Breast epithelium (tissue), 4 donors: ENCODE data around the gene LPP. TPM values are rescaled to one million over a fixed set of nuclear protein-coding genes. Genes with fewer than 3 reads are reported as not detected.

Source experiments
- DNase-seq, 2 donors: peaks; one replicate each; pipeline ENCODE4 v3.0.0-alpha.2; 2019; ENCODE audit warnings: low spot score in 2 of 2
- H3K27ac ChIP-seq, 2 donors: fragments of 200-600 bp; sonication (generic) in 1 of 2; one replicate each; pipeline ENCODE4 v1.5.1; 2016 to 2019; ENCODE audit warnings: mild to moderate bottlenecking in 1 of 2
- H3K27me3 ChIP-seq, 2 donors: fragments of 200-600 bp; sonication (generic) in 1 of 2; one replicate each; pipeline versions ENCODE4 v1.5.1 to v1.6.0; 2017 to 2019; ENCODE audit warnings: control low read depth in 1 of 2, mild to moderate bottlenecking in 1 of 2
- H3K36me3 ChIP-seq: fragments of 200-600 bp; one replicate; pipeline ENCODE4 v1.5.1; 2019
- H3K4me1 ChIP-seq, 2 donors: fragments of 200-600 bp; sonication (generic); one replicate each; pipeline ENCODE4 v1.5.1; 2016 to 2019; ENCODE audit warnings: control low read depth in 1 of 2
- H3K4me3 ChIP-seq, 3 donors: fragments of 200-600 bp; sonication (generic); 1 replicate in 2 of 3; 2 replicates in 1 of 3; pipeline ENCODE4 v1.5.1; 2016 to 2019; ENCODE audit warnings: mild to moderate bottlenecking in 3 of 3, moderate library complexity in 2 of 3
- H3K9me3 ChIP-seq, 2 donors: fragments of 200-600 bp; sonication (generic) in 1 of 2; one replicate each; pipeline ENCODE4 v1.5.1; 2016 to 2019; ENCODE audit warnings: control low read depth in 1 of 2
- CTCF ChIP-seq, 3 donors: fragments of 450-650 bp; IDR thresholded peaks; one replicate each; pipeline ENCODE4 v1.5.1; 2016 to 2017; ENCODE audit warnings: antibody characterized with exemption in 3 of 3, mild to moderate bottlenecking in 3 of 3, moderate library complexity in 3 of 3
- POLR2A ChIP-seq: fragments of 450-650 bp; IDR thresholded peaks from one replicate; pipeline ENCODE4 v1.6.1; 2016; ENCODE audit warnings: antibody characterized with exemption, mild to moderate bottlenecking, moderate library complexity
- POLR2AphosphoS5 ChIP-seq, 3 donors: sonication (generic); formaldehyde crosslinking; IDR thresholded peaks; one replicate each; pipeline ENCODE4 v1.6.1; 2017; ENCODE audit warnings: antibody characterized with exemption in 3 of 3
- intact Hi-C: fragments of 100-400 bp; cut with DNase I; formaldehyde crosslinking; loops from one replicate; pipeline ENCODE4 v1.15.1; 2023; ENCODE audit warnings: low total_unique reads
- total RNA-seq, 3 donors: library from RNA; depleted of rRNA; stranded (reverse); fragments of >200 nt; gene quantifications; one replicate each; pipeline ENCODE4 v1.1.0, GENCODE V29; 2016

Gene LPP
- total RNA-seq, 3 donors from 2014 or later, result 135 to 183 (median 147) TPM

GRCh38 chr3:188431040-188431439 lies 277.1 kb downstream of the LPP start:
- Histone ChIP-seq H3K4me3 (no peak overlapping the region), H3K27ac (no peak overlapping the region), H3K4me1 (no peaks in the 10 kb centered on the region), H3K27me3 (no peaks in the 10 kb centered on the region), H3K36me3 (no peaks in the 10 kb centered on the region), H3K9me3 (no peaks in the 10 kb centered on the region)
- no peak for DNase-seq
- intact Hi-C loops, result no loop called here
- TF ChIP-seq POLR2A, result no peak
- TF ChIP-seq POLR2AphosphoS5 (IDR thresholded peaks at IDR 0.05), result no peak
- no peak for TF ChIP-seq CTCF (IDR thresholded peaks at IDR 0.05)

- intact Hi-C loops, result no loop called here
Measured at GRCh38 chr3:188431553-188431952, 277.6 kb downstream of the LPP start.

GRCh38 chr3:188432802-188433520 lies 279.0 kb downstream of the LPP start:
- intact Hi-C loops, result no loop called here
- Histone ChIP-seq H3K4me1 (no peaks in the 10 kb centered on the region), H3K36me3 (no peaks in the 10 kb centered on the region), H3K27me3 (no peaks in the 10 kb centered on the region), H3K9me3 (no peaks in the 10 kb centered on the region), H3K27ac (peak overlapping the region in 1 of 2 donors; percentile 30), H3K4me3 (no peak overlapping the region)
- TF ChIP-seq POLR2A (no peak), POLR2AphosphoS5 (IDR thresholded peaks at IDR 0.05) (no peak), CTCF (IDR thresholded peaks at IDR 0.05) (no peak)
- no peak for DNase-seq

More at GRCh38 chr3:188431553-188431952, 277.6 kb downstream of the LPP start:
- H3K27me3 ChIP-seq, result no peaks in the 10 kb centered on the region
- no peaks in the 10 kb centered on the region for H3K36me3 ChIP-seq
- no peak overlapping the region for H3K4me3 ChIP-seq
- H3K27ac ChIP-seq, result no peak overlapping the region
- H3K4me1 ChIP-seq, result no peaks in the 10 kb centered on the region
- TF ChIP-seq POLR2AphosphoS5 (IDR thresholded peaks at IDR 0.05), result no peak
- no peak for TF ChIP-seq CTCF (IDR thresholded peaks at IDR 0.05)
- no peak for TF ChIP-seq POLR2A
- DNase-seq, result no peak
- H3K9me3 ChIP-seq, result no peaks in the 10 kb centered on the region

- no peaks in the 10 kb centered on the region for H3K27me3 ChIP-seq
- H3K9me3 ChIP-seq, result no peaks in the 10 kb centered on the region
- no peaks in the 10 kb centered on the region for H3K36me3 ChIP-seq
- no peak for TF ChIP-seq POLR2AphosphoS5 (IDR thresholded peaks at IDR 0.05)
- DNase-seq, result no peak
- H3K4me1 ChIP-seq, result no peaks in the 10 kb centered on the region
- H3K4me3 ChIP-seq, result no peak overlapping the region
- intact Hi-C loops, result no loop called here
- peak overlapping the region in 1 of 2 donors; percentile 30 for H3K27ac ChIP-seq
Measured at GRCh38 chr3:188433521-188434150, 279.7 kb downstream of the LPP start.

- Histone ChIP-seq H3K4me1 (no peaks in the 10 kb centered on the region), H3K36me3 (no peaks in the 10 kb centered on the region), H3K27me3 (no peaks in the 10 kb centered on the region), H3K4me3 (no peak overlapping the region), H3K9me3 (no peaks in the 10 kb centered on the region), H3K27ac (no peak overlapping the region)
- TF ChIP-seq CTCF (IDR thresholded peaks at IDR 0.05) (no peak), POLR2AphosphoS5 (IDR thresholded peaks at IDR 0.05) (no peak), POLR2A (no peak)
- DNase-seq, result no peak
- intact Hi-C loops, result no loop called here
Measured at GRCh38 chr3:188434594-188434993, 280.6 kb downstream of the LPP start.
